Mononuclear cell (primary cell): ENCODE results near the gene SLC39A11. TPM values are rescaled to one million over a fixed set of nuclear protein-coding genes. Genes with fewer than 3 reads are reported as not detected.
"Not testable (repeated sequence)": the region's sequence is repeated elsewhere in the genome, so short reads cannot be mapped to it uniquely, and the experiment has no call there.

ENCODE experiments used
- H3K27me3 ChIP-seq: 2 replicates; pipeline ENCODE4 v1.6.0; 2011; ENCODE audit warnings: low read length, control low read depth; ENCODE audit not compliant: insufficient read depth
- H3K4me1 ChIP-seq: 2 replicates; pipeline ENCODE4 v1.5.1; 2011; ENCODE audit warnings: mild to moderate bottlenecking, low read length, control low read depth; ENCODE audit not compliant: insufficient read depth
- H3K4me3 ChIP-seq: 2 replicates; pipeline ENCODE4 v1.5.1; 2011; ENCODE audit warnings: mild to moderate bottlenecking, low read length, moderate library complexity
- H3K9me3 ChIP-seq: 2 replicates; pipeline ENCODE4 v1.5.1; 2011; ENCODE audit warnings: low read depth, mild to moderate bottlenecking, control low read depth, low read length
- total RNA-seq: library from RNA; depleted of rRNA; stranded (reverse); fragments of >200 nt; gene quantifications from one replicate; pipeline ENCODE4 v1.2.3, GENCODE V29; 2012

SLC39A11 gene
- total RNA-seq, 1 donor = 14.4 TPM

DNA sequence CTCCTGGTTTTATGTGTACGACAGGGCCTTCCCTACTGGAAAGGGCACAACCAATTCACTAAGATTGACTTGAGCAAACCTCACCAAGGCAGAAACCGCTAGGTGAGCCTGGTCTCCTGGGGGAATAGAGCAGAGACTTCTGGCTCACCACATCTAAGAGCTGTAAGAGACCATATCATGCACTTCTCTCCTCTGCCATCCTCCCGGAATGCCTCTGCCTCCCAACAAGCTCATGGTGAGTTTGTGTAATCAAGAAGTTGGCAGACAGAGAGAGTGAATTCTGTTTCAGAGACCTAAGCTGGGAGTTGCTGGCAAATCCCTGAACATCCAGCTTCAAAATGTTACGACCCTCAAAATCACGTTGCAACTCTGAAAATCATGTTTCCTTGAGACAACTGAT is 154.8 kb downstream of the SLC39A11 start:
- Histone ChIP-seq H3K27me3 (no peaks in the 10 kb centered on the region), H3K4me1 (no peaks in the 10 kb centered on the region), H3K4me3 (no peak overlapping the region), H3K9me3 (no peaks in the 10 kb centered on the region)

DNA sequence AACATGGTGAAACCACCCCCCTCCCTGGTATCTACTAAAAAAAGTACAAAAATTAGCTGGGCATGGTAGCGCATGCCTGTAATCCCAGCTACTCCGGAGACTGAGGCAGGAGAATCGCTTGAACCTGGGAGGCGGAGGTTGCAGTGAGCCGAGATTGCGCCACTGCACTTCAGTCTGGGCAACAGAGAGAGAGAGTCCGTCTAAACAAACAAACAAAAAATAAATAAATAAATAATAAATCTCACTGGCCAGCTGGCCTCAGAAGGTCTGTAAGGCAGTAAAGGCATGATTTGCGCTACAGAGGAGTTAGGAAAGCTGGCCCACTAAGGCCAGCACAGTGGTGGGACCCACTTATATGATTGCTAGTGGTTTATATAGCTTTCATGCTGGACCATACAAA is 155.2 kb downstream of the SLC39A11 start:
- not testable (repeated sequence) for H3K9me3 ChIP-seq, H3K27me3 ChIP-seq, H3K4me1 ChIP-seq, H3K4me3 ChIP-seq

DNA sequence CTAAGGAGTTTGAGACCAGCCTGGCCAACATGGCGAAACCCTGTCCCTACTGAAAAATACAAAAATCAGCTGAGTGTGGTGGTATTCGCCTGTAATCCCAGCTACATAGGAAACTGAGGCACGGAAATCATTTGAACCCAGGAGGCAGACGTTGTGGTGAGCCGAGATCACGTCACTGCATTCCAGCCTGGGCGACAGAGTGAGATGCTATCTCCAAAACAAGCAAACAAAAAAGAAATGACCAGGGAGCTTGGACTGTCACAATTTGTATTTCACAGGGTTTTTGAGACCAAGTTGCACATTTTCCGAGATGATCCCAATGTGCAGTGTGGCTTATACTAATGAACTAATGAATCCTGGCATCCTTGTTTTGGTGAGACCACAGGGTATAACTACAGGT is 156.5 kb downstream of the SLC39A11 start:
- Histone ChIP-seq H3K27me3 (no peaks in the 10 kb centered on the region), H3K4me3 (no peak overlapping the region), H3K4me1 (peaks cover 4% of the 10 kb centered on the region), H3K9me3 (no peaks in the 10 kb centered on the region)

GRCh38 chr17:72934927-72935326 is 157.6 kb downstream of the SLC39A11 start:
- no peak overlapping the region for H3K4me3 ChIP-seq
- H3K4me1 ChIP-seq = peaks cover 5% of the 10 kb centered on the region
- H3K9me3 ChIP-seq = no peaks in the 10 kb centered on the region
- no peaks in the 10 kb centered on the region for H3K27me3 ChIP-seq

GRCh38 chr17:72931635-72932034 is 160.9 kb downstream of the SLC39A11 start:
- Histone ChIP-seq H3K4me3 (no peak overlapping the region), H3K4me1 (peaks cover 5% of the 10 kb centered on the region), H3K9me3 (no peaks in the 10 kb centered on the region), H3K27me3 (no peaks in the 10 kb centered on the region)

GRCh38 chr17:72931163-72931562 is 161.3 kb downstream of the SLC39A11 start:
- Histone ChIP-seq H3K9me3 (no peaks in the 10 kb centered on the region), H3K4me1 (peaks cover 5% of the 10 kb centered on the region), H3K27me3 (no peaks in the 10 kb centered on the region), H3K4me3 (no peak overlapping the region)

- no peaks in the 10 kb centered on the region for H3K9me3 ChIP-seq
- H3K4me1 ChIP-seq = peaks cover 5% of the 10 kb centered on the region
- H3K27me3 ChIP-seq = no peaks in the 10 kb centered on the region
- H3K4me3 ChIP-seq = no peak overlapping the region
These were observed 162.5 kb downstream of the SLC39A11 start for GRCh38 chr17:72930031-72930430.

DNA sequence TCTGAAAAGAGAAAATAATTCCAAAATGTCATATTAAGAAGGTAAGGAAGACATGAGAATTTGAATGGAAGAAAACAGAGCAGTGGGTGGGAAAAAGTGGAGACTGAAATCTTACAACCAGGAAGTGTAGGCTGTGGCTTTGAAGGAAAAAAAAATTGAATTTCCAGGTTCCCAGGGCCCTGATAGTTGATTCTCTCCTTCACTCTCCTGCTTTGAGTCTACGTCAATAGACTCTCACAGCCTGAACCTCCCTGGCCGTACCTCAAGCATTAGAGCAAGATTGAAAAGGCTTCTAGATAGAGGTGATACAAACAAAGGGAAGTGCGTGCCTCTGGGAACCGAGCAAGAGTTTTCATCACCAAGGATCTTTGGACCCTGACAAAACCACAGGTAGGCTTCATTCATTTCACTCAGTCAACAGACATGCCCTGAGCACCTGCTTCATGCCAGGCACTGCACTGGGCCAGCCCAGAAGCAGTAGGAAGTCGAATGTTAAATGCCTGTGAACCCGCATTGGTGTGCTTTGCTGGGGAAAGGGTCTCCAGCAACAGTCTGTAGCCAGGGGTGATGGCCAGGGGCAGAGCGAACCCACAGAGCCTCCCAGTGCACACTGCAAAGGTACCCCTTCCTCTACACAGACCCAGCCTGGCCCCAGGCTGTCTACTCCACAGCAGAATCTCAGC is 163.9 kb downstream of the SLC39A11 start:
- H3K4me3 ChIP-seq = no peak overlapping the region
- H3K9me3 ChIP-seq = no peaks in the 10 kb centered on the region
- H3K27me3 ChIP-seq = no peaks in the 10 kb centered on the region
- H3K4me1 ChIP-seq = peaks cover 5% of the 10 kb centered on the region

DNA sequence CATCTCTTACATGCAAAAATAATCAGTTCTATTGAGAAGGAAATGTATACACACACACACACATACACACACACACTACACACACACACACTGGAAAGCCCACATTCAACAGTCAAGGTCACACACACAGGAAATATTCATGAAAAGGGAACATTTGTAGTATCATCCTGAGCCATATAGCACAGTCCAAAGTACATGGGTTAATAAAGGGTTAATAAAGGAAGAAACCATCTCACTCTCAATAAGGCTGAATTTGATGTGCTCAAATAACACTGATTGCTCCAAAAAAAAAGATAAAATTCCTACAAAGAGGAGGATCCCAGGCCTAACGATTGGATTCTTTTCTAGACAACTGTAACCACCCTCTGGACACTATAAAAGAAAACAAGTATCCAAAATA is 164.7 kb downstream of the SLC39A11 start:
- H3K4me3 ChIP-seq = no peak overlapping the region
- no peaks in the 10 kb centered on the region for H3K27me3 ChIP-seq
- no peaks in the 10 kb centered on the region for H3K9me3 ChIP-seq
- H3K4me1 ChIP-seq = peaks cover 5% of the 10 kb centered on the region

GRCh38 chr17:72927146-72927545 is 165.3 kb downstream of the SLC39A11 start:
- no peaks in the 10 kb centered on the region for H3K27me3 ChIP-seq
- H3K9me3 ChIP-seq = no peaks in the 10 kb centered on the region
- peaks cover 5% of the 10 kb centered on the region for H3K4me1 ChIP-seq
- H3K4me3 ChIP-seq = no peak overlapping the region

GRCh38 chr17:72926171-72926570 is 166.3 kb downstream of the SLC39A11 start:
- Histone ChIP-seq H3K27me3 (no peaks in the 10 kb centered on the region), H3K9me3 (no peaks in the 10 kb centered on the region), H3K4me1 (peaks cover 4% of the 10 kb centered on the region), H3K4me3 (no peak overlapping the region)

GRCh38 chr17:72924196-72924595 is 168.3 kb downstream of the SLC39A11 start:
- Histone ChIP-seq H3K4me3 (no peak overlapping the region), H3K4me1 (no peaks in the 10 kb centered on the region), H3K9me3 (no peaks in the 10 kb centered on the region), H3K27me3 (no peaks in the 10 kb centered on the region)

GRCh38 chr17:72922219-72922618 is 170.3 kb downstream of the SLC39A11 start:
- H3K9me3 ChIP-seq = no peaks in the 10 kb centered on the region
- no peaks in the 10 kb centered on the region for H3K4me1 ChIP-seq
- H3K4me3 ChIP-seq = no peak overlapping the region
- H3K27me3 ChIP-seq = no peaks in the 10 kb centered on the region

DNA sequence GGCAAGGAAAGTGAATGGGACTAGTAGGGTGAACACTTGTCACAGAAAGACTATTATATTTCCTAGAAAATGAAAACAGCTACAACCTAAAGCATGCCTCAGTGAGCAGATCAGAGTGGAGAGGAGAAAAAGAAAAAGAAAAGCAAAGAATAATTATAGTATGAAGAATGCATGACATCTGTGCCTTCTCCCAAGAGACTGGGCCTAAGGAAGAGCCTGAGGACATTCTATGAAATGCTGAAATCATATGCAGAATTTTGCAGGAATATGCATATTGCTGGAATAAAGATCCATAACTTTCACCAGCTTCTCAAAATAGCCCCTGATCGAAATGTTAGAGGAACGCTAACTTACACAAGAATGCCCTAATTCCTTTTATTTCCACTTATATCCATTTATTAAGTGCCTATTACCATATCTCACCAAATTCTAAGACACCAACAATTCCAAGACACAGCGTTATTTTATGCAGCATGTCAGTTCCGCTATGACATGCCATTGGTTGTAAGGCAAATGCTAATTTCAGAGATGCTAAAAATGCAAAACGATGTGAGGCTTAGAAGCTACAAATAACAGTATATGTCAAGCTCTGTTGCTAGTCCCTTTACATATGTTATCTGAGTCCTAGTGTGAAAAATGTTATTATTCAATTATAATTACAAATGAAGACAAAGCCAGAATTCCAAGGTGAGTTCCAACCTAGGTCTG is 171.0 kb downstream of the SLC39A11 start:
- H3K4me1 ChIP-seq = no peaks in the 10 kb centered on the region
- no peaks in the 10 kb centered on the region for H3K9me3 ChIP-seq
- H3K4me3 ChIP-seq = no peak overlapping the region
- H3K27me3 ChIP-seq = no peaks in the 10 kb centered on the region

DNA sequence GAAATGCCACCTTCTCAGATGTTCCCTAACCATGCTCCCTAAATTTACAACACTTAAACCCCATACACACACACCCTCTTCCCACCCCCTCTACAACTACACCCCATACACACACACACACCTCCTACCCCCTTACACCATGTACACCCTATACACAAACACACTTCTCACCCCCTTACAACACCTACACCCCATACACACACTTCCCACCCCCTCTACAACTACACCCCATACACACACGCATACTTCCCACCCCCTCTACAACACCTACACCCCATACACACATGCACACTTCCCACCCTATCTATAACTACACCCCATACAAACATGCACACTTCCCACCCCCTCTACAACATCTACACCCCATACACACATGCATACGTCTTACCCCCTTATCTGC is 172.0 kb downstream of the SLC39A11 start:
- Histone ChIP-seq H3K4me3 (no peak overlapping the region), H3K27me3 (no peaks in the 10 kb centered on the region), H3K9me3 (no peaks in the 10 kb centered on the region), H3K4me1 (no peaks in the 10 kb centered on the region)

DNA sequence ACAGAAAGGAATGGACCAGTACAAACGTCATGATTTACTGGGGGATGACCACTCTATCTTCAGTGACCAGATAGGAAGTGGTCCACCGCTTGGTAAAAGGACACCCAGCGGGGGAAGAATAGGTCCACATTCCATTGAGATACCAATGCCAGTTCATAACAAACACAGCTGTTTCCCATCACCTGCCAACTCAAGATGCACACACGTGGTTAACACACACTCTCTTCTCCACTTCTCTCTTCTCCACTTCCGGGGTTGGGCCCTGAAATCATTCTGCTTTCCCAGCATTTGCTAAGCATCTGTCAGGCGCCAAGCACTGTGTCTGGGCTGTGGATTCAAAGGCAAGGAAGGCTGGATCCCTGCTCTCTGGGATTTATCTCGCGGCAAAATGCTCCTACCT is 175.5 kb downstream of the SLC39A11 start:
- Histone ChIP-seq H3K27me3 (no peaks in the 10 kb centered on the region), H3K9me3 (no peaks in the 10 kb centered on the region), H3K4me3 (no peak overlapping the region), H3K4me1 (no peaks in the 10 kb centered on the region)
